Heart left ventricle (tissue), 13 donors: Measurements from ENCODE around the gene SPNS3.

Experiments
- CTCF ChIP-seq, 12 donors: fragments of 200-600 bp; sonication (generic) in 4 of 12; IDR thresholded peaks; one replicate each; pipeline versions ENCODE4 v1.5.0 to v1.8.0; 2018 to 2022; ENCODE audit warnings: antibody characterized with exemption in 12 of 12, mild to moderate bottlenecking in 5 of 12
- POLR2A ChIP-seq, 2 donors: fragments of 450-650 bp; IDR thresholded peaks; one replicate each; pipeline ENCODE4 v1.6.1; 2017; ENCODE audit warnings: antibody characterized with exemption in 2 of 2, mild to moderate bottlenecking in 2 of 2, moderate library complexity in 2 of 2
- donor health status: ischemic (EF 13 %, LVEDD 7.1; RV severe dilation, severe dysfunction).
- donor health status: DM: no; HTN: yes; CAD: no.
- donor health status: DM: no; HTN: no; CAD: no.
- donor health status: ischemic (EF 25% LVEDD 6.9; RV normal size, moderate dysfunction).
- donor health status: ischemic (EF 25% LVEDD 5.7; RV mildly dilated, moderate dysfunction).
- donor health status: ischemic (EF 35%, LVEDD 5.7; RV mildly dilated, moderate dysfunction).
- donor health status: nonischemic (EF 11% LVEDD 7.7; RV severe dilation, severe dysfunction).
- donor health status: DM: yes; HTN: yes; CAD: no.
- donor health status: PGD.
- donor health status: ischemic (EF 29% LVEDD 5.4; RV normal size, mild dysfunction).
- donor health status: nonischemic (EF 23%, LVEDD 6.1; RV moderate dilation, normal function).

GRCh38 chr17:4525691-4526397, 92.1 kb downstream of the SPNS3 start:
- TF ChIP-seq CTCF (IDR thresholded peaks at IDR 0.05), result no peak
- no peak for TF ChIP-seq POLR2A (IDR thresholded peaks at IDR 0.05)
